ENCODE results near the gene TPSG1.
"Not testable (repeated sequence)": the region's sequence is repeated elsewhere in the genome, so short reads cannot be mapped to it uniquely, and the experiment has no call there.

The TPSG1 gene

GRCh38 chr16:1231301-1231700, 6.2 kb upstream of the TPSG1 start:
- not testable (repeated sequence) for H3K4me1 Mint-ChIP-seq; H3K27ac Mint-ChIP-seq; H3K4me3 Mint-ChIP-seq; H3K36me3 Mint-ChIP-seq (ENCODE audit: low read depth); H3K9me3 Mint-ChIP-seq; H3K27me3 Mint-ChIP-seq (ENCODE audit: low read depth)

- H3K4me1 Mint-ChIP-seq; H3K36me3 Mint-ChIP-seq (ENCODE audit: low read depth); H3K9me3 Mint-ChIP-seq; H3K27ac Mint-ChIP-seq; H3K27me3 Mint-ChIP-seq (ENCODE audit: low read depth); H3K4me3 Mint-ChIP-seq: not testable (repeated sequence)
These were observed 5.6 kb upstream of the TPSG1 start for GRCh38 chr16:1230471-1231212.

- H3K4me1 Mint-ChIP-seq; H3K27me3 Mint-ChIP-seq (ENCODE audit: low read depth); H3K4me3 Mint-ChIP-seq: not testable (repeated sequence)
These were observed 5.0 kb upstream of the TPSG1 start, which contains the start of gene TPSB2 for GRCh38 chr16:1230084-1230470. Gene TPSB2 (minus strand): TSS chr16:1230184. CDS start chr16:1229951, 233 bp downstream.

GRCh38 chr16:1229476-1229875, 4.4 kb upstream of the TPSG1 start:
- H3K27me3 Mint-ChIP-seq (ENCODE audit: low read depth); H3K27ac Mint-ChIP-seq; H3K4me1 Mint-ChIP-seq; H3K4me3 Mint-ChIP-seq; H3K36me3 Mint-ChIP-seq (ENCODE audit: low read depth); H3K9me3 Mint-ChIP-seq: not testable (repeated sequence)

More at GRCh38 chr16:1230084-1230470, 5.0 kb upstream of the TPSG1 start, which contains the start of gene TPSB2:
- not testable (repeated sequence) for H3K27ac Mint-ChIP-seq; H3K36me3 Mint-ChIP-seq (ENCODE audit: low read depth); H3K9me3 Mint-ChIP-seq

GRCh38 chr16:1228227-1228626, 3.2 kb upstream of the TPSG1 start:
- H3K9me3 Mint-ChIP-seq; H3K27ac Mint-ChIP-seq; H3K4me3 Mint-ChIP-seq; H3K27me3 Mint-ChIP-seq (ENCODE audit: low read depth); H3K4me1 Mint-ChIP-seq; H3K36me3 Mint-ChIP-seq (ENCODE audit: low read depth): not testable (repeated sequence)

- not testable (repeated sequence) for H3K27me3 Mint-ChIP-seq (ENCODE audit: low read depth); H3K27ac Mint-ChIP-seq; H3K4me1 Mint-ChIP-seq
These were observed 1.6 kb upstream of the TPSG1 start for GRCh38 chr16:1226692-1227091.

GRCh38 chr16:1225728-1226311, 752 bp upstream of the TPSG1 start:
- H3K9me3 Mint-ChIP-seq; H3K4me3 Mint-ChIP-seq; H3K36me3 Mint-ChIP-seq (ENCODE audit: low read depth); H3K4me1 Mint-ChIP-seq; H3K27me3 Mint-ChIP-seq (ENCODE audit: low read depth); H3K27ac Mint-ChIP-seq: not testable (repeated sequence)

More at GRCh38 chr16:1226692-1227091, 1.6 kb upstream of the TPSG1 start:
- not testable (repeated sequence) for H3K36me3 Mint-ChIP-seq (ENCODE audit: low read depth); H3K4me3 Mint-ChIP-seq; H3K9me3 Mint-ChIP-seq

GRCh38 chr16:1224558-1224957, 510 bp downstream of the TPSG1 start:
- Mint-ChIP-seq H3K4me1 (peaks cover 5% of the 10 kb centered on the region), H3K9me3 (no peaks in the 10 kb centered on the region), H3K27me3 (ENCODE audit: low read depth) (peaks cover 7% of the 10 kb centered on the region), H3K4me3 (no peak overlapping the region), H3K36me3 (ENCODE audit: low read depth) (peaks cover 9% of the 10 kb centered on the region), H3K27ac (no peak overlapping the region)
- TF ChIP-seq CTCF (IDR thresholded peaks at IDR 0.05; ENCODE audit: unreplicated experiment in 3 of 3): no peak

GRCh38 chr16:1223355-1224214, 1.5 kb downstream of the TPSG1 start:
- Mint-ChIP-seq H3K4me3 (no peak overlapping the region), H3K27me3 (ENCODE audit: low read depth) (peaks cover 7% of the 10 kb centered on the region), H3K36me3 (ENCODE audit: low read depth) (peaks cover 9% of the 10 kb centered on the region), H3K4me1 (peaks cover 5% of the 10 kb centered on the region), H3K9me3 (no peaks in the 10 kb centered on the region), H3K27ac (no peak overlapping the region)
- no peak for TF ChIP-seq CTCF (IDR thresholded peaks at IDR 0.05; ENCODE audit: unreplicated experiment in 3 of 3)
